ENCODE results near the gene CD34.
"Not testable (repeated sequence)": the region's sequence is repeated elsewhere in the genome, so short reads cannot be mapped to it uniquely, and the experiment has no call there.

CD34 gene

DNA sequence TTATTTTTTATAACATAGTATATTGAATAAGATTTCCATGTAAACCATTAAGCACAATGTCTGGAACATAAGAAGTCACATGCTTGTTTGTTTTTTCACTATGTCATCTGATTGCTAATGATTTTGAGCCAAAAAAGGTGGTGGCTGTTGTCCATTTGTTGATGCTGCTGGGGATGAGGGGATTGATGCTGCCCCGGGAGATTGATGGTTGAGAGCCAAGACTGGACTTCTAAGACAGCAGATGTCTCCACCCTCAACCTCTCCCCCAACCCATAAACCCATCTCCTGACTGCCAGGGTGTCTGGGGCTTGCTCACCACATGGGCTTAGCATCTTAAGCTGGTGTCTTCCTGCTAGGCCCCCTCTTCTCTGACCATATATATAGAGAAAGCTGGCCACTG is 35.8 kb upstream of the CD34 start:
- TF ChIP-seq MYC (IDR thresholded peaks at IDR 0.05; ENCODE audit: low read depth, low read length) (no peak), CTCF (IDR thresholded peaks at IDR 0.05; ENCODE audit: low read depth, low read length) (no peak), POLR2A (IDR thresholded peaks at IDR 0.05; ENCODE audit: extremely low read depth, insufficient read length) (no peak), MAX (IDR thresholded peaks at IDR 0.05; ENCODE audit: low read depth, low read length) (no peak)
- DNase-seq (ENCODE audit: low read depth), result no peak
- H3K4me3 ChIP-seq (ENCODE audit: low read depth, low read length), result no peak overlapping the region

DNA sequence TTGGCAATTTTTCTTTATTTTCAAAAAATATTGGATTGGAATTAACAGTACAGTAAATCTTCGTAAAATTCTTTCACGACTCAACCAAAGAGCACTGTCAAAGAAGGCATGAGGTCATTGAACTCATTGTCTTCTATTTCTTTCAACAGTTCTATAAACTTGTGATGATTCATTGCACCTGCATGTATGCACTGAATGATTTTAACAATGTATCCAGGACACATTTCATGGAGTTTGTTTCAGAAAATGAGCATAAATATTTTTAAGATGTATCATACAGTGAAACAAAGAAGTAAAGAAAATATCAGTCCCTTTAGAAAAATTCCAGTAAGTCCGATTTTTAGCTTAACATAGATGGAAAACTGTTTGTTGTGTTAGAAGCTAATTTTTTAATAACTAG is 33.6 kb upstream of the CD34 start:
- no peak for DNase-seq (ENCODE audit: low read depth)

GRCh38 chr1:207942337-207942741 is 31.4 kb upstream of the CD34 start:
- not testable (repeated sequence) for H3K4me3 ChIP-seq (ENCODE audit: low read depth, low read length); DNase-seq (ENCODE audit: low read depth)

More for the DNA sequence above, 33.6 kb upstream of the CD34 start:
- no peak for TF ChIP-seq CTCF (IDR thresholded peaks at IDR 0.05; ENCODE audit: low read depth, low read length)
- no peak for TF ChIP-seq MAX (IDR thresholded peaks at IDR 0.05; ENCODE audit: low read depth, low read length)
- TF ChIP-seq POLR2A (IDR thresholded peaks at IDR 0.05; ENCODE audit: extremely low read depth, insufficient read length), result no peak
- TF ChIP-seq MYC (IDR thresholded peaks at IDR 0.05; ENCODE audit: low read depth, low read length), result no peak
- no peak overlapping the region for H3K4me3 ChIP-seq (ENCODE audit: low read depth, low read length)

GRCh38 chr1:207941665-207942064 is 30.7 kb upstream of the CD34 start:
- DNase-seq (ENCODE audit: low read depth), result no peak
- no peak overlapping the region for H3K4me3 ChIP-seq (ENCODE audit: low read depth, low read length)
- no peak for TF ChIP-seq MAX (IDR thresholded peaks at IDR 0.05; ENCODE audit: low read depth, low read length)
- no peak for TF ChIP-seq POLR2A (IDR thresholded peaks at IDR 0.05; ENCODE audit: extremely low read depth, insufficient read length)

- DNase-seq (ENCODE audit: low read depth), result peak; percentile 15
- H3K4me3 ChIP-seq (ENCODE audit: low read depth, low read length), result no peak overlapping the region
- no peak for TF ChIP-seq MAX (IDR thresholded peaks at IDR 0.05; ENCODE audit: low read depth, low read length)
Observed at GRCh38 chr1:207938016-207938415, 27.1 kb upstream of the CD34 start.

GRCh38 chr1:207937204-207937603 is 26.3 kb upstream of the CD34 start:
- no peak overlapping the region for H3K4me3 ChIP-seq (ENCODE audit: low read depth, low read length)
- TF ChIP-seq MYC (IDR thresholded peaks at IDR 0.05; ENCODE audit: low read depth, low read length) (no peak), CTCF (IDR thresholded peaks at IDR 0.05; ENCODE audit: low read depth, low read length) (no peak), MAX (IDR thresholded peaks at IDR 0.05; ENCODE audit: low read depth, low read length) (no peak), POLR2A (IDR thresholded peaks at IDR 0.05; ENCODE audit: extremely low read depth, insufficient read length) (no peak)
- DNase-seq (ENCODE audit: low read depth), result no peak

GRCh38 chr1:207935166-207935583 is 24.2 kb upstream of the CD34 start:
- TF ChIP-seq CTCF (IDR thresholded peaks at IDR 0.05; ENCODE audit: low read depth, low read length) (no peak), MAX (IDR thresholded peaks at IDR 0.05; ENCODE audit: low read depth, low read length) (no peak), POLR2A (IDR thresholded peaks at IDR 0.05; ENCODE audit: extremely low read depth, insufficient read length) (no peak), MYC (IDR thresholded peaks at IDR 0.05; ENCODE audit: low read depth, low read length) (no peak)
- no peak overlapping the region for H3K4me3 ChIP-seq (ENCODE audit: low read depth, low read length)
- DNase-seq (ENCODE audit: low read depth), result peak; percentile 50

All from NB4 (cell line).